Cortex of kidney (tissue), 1 donor: ENCODE results near the gene FOXN1.

Experiments
- DNase-seq: peaks from one replicate; lab custom pipeline; 2025; lab: John Stamatoyannopoulos, UW

Gene FOXN1

DNA sequence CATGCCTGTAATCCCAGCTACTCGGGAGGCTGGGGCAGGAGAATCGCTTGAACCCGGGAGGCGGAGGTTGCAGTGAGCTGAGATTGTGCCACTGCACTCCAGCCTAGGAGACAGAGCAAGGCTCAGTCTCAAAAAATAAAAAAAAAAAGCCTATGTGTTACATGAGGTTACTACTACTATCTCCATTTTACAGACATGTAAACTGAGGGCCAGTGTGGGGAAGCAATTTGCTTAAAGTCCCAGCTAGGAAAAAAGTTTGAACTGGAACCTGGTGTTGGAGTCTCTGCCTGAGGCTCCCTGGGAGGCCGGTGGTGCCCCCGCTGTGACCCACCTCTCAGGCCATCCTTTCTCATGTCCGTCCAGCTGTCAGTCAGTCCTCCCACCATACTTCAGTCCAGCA, 28.2 kb upstream of the FOXN1 start:
- DNase-seq = no peak

DNA sequence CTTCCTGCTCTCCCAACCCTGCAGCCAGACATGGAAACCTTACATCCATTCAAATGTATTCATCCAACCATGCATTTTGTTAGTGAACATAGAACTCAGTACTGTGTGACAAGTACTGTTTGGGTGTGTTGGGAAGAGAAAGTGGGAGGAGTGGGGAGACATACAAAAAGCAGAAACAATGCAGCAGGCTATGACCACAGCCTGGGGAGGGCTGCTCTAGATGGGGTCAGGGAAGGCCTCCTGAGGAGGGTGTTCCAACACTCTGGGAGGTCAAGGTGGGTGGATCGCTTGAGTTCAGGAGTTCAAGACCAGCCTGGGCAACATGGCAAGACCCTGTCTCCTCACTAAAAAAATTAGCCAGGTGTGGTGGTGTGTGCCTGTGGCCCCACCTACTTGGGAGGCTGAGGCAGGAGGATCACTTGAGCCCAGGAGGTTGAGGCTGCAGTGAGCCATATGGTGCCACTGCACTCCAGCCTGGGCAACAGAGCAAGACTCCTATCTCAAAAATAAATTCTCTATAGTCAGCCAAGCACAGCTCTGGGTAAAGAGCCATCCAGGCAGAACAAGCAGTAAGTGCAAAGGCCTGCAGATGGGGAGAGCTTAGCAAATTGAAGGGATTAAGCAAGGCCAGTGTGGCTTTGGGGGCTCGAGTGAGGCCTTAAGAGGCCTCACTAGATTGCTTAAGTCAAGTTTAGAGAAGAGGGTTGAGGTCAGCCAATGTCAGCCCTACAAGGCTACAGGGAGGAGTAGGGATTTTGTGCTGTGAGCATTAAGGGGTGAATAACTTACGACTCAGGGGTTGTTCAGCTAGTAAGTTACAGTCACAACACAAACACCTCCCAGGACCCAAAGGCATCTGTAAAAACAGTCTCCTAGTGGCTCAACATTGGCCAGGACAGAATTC, 27.2 kb upstream of the FOXN1 start:
- no peak for DNase-seq

DNA sequence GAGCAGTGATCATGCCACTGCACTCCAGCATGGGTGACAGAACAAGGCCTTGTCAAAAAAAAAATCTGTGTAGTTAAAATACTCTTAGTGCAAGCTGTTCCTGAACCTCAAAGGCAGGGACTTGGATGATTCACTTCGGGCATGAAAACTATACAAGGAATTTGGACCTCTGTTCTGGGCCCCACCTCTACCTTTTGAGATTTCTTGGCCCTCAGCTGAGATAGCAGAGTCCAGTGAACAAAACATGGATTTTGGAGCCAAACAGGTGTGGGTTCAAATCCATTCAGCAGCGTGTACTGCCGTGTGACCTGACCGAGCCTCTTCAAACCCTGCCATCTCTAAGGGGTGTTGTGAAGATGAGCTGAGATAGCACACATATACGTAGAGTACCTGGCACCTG, 25.9 kb upstream of the FOXN1 start:
- no peak for DNase-seq

DNA sequence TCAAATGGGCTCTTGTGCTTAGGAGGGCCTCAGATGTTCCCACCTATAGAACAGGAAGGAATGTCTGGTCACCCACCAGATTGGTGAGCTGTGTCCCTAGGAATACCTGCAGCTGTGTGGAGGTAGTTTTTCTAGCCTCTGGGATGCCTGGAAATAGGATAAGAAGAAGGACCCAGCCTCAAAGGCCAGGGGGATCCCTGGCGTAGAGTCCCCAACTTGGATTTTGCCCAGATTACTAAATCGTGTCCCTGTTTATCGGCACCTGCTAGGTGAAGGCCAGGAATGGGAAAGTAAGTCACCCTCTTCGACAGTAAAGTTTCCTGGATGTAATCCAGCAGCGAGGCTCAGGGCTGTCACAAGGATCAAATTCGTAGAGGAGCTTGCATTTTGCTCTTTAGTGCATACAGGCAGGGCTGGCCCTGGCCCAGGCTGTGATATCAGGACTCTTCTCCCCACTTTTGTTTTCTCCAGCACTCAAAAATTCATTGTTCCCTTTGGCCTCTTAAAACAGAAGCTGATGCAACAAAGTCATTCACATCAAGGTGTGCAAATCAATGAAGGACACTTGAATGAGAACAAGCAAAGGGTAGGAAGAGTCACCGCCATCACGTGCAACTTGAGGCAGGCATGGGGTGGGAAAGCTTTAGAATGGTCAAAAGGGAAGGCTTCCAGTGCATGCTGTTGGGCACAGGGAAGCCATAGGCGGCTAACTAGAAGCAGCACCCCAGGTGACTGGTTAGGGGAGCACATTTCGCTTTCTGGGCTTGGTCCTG, 25.2 kb upstream of the FOXN1 start:
- no peak for DNase-seq

DNA sequence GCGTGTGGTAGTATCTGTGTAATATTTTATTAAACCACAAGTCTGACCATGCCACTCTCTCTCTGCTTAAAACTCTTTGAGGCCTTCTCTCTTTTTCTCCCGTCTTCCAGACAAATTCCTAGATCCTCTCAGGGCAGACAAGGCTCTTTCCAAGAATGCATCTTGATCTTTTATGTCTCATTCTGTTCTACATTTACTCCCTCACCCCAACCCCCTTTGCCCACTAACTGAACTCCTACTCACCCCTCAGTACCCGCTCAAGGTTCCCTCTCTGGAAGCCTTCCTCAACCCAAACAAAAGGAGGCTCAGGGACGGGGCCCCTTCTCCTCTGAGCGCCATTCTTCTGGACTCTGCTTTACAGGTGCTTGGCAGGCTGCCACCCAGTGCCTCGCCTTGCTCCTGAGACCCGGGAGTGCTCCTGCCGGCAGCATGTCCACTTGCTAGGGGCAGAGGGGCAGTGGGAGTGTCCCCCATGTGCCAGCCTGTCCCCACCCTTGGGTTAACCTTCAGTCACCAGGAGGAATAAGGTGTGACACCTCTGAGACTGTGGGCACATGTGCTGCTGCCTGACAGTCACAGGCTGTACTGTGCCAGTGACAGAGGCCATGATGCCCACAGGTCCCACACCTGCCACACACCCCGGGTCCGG, 23.5 kb upstream of the FOXN1 start:
- no peak for DNase-seq

DNA sequence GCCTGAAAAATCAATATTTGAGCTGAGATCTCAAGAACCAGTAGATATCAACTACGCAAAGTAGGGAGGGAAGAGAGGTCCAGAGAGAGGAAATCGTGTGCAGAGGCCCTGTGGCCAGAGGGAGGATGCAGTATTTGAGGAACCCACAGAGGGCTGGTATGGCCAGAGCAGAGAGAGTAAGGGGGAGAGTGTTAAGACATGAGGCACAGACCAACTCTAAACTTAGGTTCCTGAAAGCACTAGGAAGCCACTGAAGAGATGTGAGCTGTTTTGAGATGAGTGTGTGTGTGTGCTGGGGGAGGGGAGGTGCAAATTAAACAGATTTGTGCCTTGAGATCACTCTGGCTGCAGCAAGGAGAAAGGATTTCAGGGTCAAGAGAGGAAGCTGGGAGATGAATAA, 21.9 kb upstream of the FOXN1 start:
- no peak for DNase-seq

DNA sequence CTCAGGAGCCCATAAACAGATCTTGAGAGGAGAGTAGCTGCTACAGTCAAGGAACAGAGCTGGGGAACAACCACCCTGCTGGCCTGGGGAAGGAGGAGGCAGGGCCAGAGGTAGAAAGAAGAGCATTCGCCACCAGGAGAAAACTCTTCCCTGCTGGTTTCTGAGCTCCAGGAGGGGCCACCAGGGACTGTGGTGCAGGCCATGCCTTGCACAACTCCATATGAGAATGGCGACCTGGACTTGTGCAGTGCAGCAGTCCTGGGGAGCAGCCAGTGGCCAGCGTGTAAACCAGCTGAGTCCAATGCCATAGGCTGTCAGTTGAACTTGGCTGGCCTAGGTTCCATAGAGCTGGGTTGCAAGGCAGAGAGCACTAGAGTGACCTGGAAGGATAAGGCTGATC, 21.1 kb upstream of the FOXN1 start:
- no peak for DNase-seq

DNA sequence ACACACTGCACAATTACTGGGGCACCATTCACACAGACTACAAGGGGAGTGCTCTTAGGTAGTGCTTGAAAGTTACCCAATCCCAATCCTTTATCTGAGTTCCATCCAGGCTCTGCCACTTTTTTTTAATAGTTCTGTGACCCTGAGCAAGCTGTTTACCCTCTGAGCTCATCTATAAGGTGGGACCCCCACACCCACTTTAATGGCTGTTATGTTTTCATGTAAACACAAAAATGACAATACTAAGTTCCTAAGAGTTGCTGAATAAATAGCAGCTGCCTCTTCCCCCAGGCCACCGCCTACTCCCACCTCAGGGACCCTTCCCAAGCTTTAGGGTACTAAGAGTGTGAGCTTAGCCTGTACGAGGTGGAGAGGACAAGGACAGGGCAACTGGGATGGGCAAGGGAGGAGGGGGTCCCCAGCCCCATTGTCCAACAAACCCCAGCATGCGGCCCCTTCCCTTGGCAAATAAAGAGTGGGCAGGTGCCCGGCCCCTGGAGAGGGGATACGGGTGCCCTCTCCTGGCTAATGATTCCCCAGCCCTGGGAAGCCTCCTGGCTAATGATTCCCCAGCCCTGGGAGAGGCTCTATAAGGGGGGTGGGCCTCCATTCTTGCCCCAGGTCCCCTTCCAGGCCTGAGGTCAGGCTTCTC, 18.1 kb upstream of the FOXN1 start:
- DNase-seq = no peak

DNA sequence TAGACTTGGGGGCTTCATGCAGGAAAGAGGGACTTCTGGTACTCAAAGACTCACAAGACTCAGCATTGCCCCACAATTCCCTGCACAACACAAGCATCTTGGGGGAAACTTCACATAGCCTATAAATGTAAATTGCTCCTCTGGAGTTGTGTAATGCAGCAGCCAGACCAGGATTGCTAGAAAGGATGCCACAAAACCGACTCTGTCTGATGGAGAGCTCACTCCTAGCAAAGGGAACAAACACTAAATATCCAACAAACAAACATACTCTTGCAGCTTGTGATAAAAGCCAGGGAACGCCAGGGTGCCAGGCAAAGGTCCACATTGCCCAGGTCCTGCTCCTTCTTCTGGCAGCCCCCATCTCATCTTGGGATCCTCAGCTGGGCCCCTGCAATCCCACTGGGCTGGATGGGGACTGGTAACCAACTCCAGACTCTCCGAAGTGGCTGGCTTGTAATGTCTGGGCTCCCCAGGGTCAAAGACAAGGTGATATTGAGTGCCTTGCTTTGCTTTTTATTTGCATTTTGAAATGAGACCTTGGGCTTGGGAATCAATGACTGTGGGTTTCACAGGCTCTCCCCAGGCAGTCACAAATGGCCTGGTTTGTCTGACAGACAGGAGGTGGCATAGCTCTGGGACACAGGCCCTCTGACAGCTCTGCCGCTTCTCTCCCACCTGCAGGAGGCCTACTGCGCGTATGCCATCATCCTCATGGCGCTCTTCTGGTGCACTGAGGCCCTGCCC, 17.4 kb upstream of the FOXN1 start:
- DNase-seq = no peak

DNA sequence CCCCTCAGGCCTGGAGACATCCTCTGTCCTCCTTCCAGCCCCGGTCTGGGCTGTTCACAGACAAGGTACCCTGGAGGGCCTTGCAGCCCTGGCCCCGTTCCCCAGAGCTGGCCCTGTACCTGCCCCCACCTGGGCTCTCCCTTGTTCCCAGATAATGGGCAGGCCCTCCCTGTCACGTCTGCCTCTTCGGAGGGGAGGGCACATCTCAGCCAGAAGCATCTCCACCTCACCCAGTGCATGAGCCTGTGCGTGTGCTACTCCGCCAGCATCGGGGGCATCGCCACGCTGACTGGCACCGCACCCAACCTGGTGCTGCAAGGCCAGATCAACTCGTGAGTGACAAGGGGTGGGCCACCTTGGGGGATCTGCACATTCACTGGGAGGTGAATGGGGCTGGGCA, 14.9 kb upstream of the FOXN1 start:
- DNase-seq = no peak

DNA sequence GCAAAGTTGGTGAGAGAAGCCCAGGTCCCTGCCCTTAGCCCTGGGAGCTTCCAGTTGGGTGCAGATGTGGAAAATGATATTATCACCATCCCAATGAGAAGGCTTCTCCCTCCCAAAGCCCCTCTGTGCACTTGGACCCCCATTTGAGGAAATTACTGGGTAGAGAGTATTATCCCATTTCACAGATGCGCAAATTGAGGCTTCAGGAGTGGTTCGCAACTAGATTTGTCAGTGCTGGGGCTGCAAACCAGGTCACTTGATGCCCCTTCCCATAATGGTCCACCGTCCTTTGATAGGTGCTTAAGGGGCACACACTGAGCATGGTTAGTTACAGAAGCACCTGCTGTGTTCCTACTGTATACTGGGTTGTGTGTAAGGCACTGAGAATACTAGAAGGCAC, 14.3 kb upstream of the FOXN1 start:
- no peak for DNase-seq

DNA sequence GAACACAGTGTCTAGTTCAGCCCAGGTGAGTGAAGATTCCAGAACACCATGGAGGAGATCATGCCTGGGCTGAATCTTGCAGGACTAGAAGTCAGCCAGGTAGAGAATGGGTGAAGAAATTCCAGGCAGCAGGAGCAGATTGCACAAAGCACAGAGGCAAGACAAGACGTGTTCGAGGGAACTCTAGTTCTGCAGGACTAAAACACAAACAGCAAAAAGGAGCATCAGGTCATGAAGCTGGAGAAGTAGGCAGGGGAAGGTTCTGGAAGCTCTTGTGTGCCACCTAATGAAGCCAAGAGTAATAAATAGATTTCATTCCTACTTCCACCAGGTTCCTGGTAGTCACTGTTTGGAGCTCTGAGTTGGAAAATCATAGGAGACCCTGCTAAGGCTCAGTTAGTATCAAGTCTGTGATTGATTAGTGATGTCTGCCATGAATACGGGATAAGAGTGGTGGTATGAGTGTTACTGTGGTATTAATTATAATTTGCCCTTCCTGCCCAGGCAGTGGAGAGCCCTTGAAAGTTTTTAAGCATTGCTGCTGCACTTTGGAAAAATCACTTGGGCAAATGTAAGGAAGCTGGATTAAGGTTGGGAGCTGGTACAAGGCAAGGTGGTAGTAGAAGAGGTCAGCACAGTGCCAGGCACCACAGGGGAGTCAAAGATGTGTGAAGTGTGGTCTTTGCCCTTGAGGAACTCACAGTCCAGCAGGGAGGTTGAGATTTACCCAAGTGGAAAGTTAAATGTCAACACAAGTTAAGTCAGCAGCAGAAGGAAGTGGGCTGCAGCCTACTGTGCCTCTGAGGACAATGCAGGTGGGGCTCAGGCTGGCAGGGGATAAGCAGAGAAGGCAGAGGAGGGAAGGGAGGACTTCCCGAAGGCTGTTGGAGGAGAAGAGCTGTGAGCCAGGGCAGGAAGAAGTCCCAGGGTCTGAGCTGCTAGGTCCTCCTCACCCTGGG, 13.5 kb upstream of the FOXN1 start:
- no peak for DNase-seq

DNA sequence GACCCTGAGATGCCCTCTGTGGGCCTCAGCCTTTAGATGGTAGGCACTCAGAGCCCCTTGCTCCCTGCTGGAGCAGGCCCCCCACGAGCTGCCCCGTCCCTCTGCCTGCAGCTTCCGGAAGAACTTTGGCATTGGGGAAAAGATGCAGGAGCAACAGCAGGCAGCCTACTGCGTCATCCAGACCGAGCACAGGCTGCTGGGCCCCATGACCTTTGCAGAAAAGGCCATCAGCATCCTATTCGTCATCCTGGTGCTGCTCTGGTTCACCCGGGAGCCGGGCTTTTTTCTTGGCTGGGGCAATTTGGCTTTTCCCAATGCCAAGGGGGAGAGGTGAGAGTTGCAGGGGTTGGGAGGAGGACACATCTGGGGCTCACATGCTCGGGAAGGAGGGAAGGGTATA, 12.7 kb upstream of the FOXN1 start:
- no peak for DNase-seq

DNA sequence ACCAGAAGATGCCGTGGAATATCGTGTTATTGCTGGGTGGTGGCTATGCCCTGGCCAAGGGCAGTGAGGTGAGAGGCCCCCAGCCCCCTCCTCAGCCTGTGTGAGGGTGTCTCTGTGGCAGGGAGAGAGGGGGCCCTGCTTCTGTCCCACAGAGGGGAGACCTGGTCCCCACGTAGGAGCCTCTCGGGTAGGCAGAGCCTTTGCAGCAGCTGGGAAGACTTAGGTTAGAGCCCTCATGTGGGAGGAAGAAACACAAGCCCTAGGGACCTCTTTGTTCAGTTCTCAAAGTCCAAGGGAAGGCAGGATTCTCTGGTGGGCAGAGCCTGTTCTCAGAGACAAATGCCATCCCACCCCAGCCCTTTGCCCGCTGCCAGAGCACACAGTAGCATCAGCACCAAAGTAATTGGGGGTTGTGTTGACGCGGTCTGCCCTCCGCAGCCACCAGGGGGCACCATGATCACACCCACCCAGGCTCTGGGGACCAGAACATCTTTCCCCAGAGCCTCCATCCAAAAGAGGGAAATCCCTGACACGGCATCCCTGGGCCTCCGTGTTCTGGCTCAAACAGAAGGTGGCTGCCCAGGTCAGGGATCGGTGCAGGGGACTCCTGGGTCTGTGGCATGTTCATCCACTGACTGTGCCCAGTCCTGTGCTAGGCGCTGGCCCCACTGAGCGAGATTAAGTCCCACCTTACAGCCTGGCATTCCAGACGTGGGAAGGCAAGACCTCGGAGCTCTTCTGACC, 11.5 kb upstream of the FOXN1 start:
- DNase-seq = no peak

DNA sequence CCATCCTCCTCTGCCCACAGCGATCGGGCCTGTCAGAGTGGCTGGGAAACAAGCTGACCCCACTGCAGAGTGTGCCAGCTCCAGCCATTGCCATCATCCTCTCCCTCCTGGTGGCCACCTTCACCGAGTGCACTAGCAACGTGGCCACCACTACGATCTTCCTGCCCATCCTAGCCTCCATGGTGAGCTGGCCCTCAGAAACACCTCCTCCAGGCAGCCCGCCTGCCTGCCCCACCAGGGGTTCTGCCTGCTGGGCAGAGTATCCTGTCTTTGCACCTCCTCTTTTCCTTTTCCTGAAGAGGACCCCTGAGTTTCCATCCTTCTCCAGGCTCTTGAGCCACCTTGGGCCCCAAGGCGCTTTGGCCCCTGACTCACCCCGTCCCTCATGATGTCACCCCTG, 10.5 kb upstream of the FOXN1 start:
- DNase-seq = no peak

DNA sequence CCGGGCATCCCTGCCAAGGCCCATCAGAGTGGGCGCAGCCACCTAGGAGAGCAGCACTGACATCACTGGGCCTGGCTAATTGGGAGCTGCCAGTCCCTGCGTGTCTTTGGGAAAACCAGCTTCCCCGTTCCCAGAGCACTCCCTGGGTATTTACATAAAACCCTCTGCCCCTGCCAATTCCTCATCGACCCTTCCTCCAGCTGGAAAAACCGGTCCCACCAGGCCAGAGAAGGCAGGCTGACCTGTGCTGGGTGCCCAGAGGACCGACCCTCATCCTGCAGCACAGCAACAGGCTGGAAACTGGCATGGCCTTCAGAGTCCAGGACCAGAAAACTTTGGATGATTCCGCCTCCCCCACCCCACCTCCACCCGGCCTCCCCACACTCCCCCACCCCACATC, 8.2 kb upstream of the FOXN1 start:
- DNase-seq = no peak

DNA sequence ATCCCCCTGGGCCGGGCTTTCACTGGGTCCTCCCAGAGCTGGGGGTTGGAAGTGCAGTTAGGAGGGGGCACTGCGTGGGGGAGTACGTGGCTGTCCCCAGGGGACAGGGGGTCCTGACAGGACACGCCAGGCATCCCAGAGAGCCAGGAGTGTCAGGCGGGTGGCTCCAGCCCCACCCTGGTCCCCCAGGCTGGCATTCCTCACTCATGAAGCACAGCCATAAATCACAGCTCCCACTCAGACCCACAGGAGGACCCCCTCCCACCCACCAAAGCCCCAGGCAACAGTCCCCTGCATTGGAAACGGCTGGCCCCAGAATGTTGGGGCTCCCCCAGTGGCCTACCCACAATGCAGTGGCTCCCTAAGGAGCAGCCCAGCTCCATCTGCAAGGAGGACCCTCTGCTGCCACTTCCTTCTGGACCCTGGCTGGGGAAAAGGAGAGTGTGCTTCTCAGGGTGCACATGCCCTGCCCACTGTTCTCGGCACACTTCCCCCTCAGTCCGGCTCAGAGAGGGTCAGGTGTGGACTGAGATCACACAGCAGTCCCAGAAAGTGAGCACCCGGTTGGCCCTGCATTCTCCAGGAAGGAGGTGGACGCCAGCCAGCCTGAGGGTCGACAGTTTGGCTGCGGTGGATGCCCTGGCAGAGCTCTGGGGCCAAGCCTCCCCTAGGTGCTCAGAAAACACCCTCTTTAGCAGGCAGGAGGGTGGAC, 7.3 kb upstream of the FOXN1 start:
- DNase-seq = no peak

DNA sequence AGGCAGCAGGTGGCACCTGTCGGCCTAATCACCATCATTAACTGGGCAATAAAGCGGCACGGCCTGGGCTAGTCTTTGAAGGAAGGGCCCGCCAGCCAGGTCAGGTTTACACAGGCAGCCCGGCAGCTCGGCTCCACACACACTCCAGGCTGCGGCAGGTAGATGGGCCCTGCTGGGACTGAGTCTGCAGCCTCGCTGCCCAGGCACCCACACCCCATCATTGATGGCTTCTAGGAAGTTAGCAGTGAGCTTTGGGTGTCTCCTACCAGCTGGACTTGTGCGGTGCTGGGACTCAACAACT, 6.8 kb upstream of the FOXN1 start:
- no peak for DNase-seq

DNA sequence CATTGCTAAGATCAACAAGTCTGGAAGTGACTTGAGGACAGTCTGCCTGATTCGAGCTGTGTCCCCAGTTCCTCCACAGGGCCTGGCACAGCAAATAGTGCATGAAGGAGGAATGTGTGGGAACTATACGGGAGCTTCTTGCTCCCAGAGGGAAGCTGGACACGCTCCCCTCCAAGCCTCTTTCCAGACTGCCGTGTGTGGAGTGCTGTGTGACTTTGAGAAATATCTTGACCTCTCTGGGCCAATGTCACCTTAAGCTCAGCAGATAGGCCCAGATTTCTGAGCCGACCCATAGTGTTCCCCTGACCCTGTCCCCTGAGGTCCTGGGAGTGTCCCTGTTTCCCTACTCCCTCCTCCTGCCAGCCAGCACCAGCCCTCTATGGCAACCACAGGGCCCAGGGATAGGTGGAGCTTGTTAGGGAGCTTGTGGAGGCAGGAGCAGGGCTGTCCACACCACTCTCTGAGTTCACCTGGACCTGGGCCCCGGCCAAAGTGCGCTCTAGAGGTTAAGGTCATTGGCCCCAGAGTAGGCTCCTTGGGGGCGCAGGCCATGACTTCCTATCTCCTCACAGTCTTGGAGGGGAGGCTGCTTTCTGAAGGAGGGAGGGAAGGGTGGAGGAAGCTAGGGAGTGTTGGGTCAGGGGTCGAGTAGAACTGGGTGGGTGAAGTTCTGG, 6.3 kb upstream of the FOXN1 start:
- no peak for DNase-seq
